ENCODE results near the gene C2CD3.

DNA sequence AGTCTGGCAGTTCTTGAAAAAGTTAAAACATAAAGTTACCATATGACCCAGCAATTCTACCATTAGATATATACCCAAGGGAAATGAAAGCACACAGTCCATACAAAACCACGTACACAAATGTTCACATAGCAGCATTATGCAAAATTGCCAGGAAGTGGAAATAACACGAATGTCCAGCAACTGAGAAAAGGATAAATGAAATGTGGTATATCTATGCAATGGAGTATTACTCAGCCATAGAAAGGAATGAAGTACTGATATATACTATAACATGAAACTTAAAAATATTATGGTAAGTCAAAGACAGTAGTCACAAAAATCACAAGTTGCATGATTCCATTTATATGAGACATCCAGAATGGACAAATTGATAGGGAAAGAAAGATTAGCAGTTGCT lies 57.9 kb downstream of the C2CD3 start:
- TF ChIP-seq POLR2AphosphoS5 (IDR thresholded peaks at IDR 0.05; ENCODE audit: low read depth, low read length): no peak
- TF ChIP-seq TAF1 (IDR thresholded peaks at IDR 0.05; ENCODE audit: borderline replicate concordance, insufficient read depth, low read length): no peak
- TF ChIP-seq, protein P1, sequence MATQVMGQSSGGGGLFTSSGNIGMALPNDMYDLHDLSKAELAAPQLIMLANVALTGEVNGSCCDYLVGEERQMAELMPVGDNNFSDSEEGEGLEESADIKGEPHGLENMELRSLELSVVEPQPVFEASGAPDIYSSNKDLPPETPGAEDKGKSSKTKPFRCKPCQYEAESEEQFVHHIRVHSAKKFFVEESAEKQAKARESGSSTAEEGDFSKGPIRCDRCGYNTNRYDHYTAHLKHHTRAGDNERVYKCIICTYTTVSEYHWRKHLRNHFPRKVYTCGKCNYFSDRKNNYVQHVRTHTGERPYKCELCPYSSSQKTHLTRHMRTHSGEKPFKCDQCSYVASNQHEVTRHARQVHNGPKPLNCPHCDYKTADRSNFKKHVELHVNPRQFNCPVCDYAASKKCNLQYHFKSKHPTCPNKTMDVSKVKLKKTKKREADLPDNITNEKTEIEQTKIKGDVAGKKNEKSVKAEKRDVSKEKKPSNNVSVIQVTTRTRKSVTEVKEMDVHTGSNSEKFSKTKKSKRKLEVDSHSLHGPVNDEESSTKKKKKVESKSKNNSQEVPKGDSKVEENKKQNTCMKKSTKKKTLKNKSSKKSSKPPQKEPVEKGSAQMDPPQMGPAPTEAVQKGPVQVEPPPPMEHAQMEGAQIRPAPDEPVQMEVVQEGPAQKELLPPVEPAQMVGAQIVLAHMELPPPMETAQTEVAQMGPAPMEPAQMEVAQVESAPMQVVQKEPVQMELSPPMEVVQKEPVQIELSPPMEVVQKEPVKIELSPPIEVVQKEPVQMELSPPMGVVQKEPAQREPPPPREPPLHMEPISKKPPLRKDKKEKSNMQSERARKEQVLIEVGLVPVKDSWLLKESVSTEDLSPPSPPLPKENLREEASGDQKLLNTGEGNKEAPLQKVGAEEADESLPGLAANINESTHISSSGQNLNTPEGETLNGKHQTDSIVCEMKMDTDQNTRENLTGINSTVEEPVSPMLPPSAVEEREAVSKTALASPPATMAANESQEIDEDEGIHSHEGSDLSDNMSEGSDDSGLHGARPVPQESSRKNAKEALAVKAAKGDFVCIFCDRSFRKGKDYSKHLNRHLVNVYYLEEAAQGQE (IDR thresholded peaks at IDR 0.05; ENCODE audit: insufficient read depth in 1 of 2, low read depth in 2 of 2, low read length in 2 of 2): no peak
- TF ChIP-seq SIN3A (IDR thresholded peaks at IDR 0.05; ENCODE audit: borderline replicate concordance, insufficient read depth, low read length): no peak
